Naive thymus-derived CD4-positive, alpha-beta T cell (primary cell): ENCODE measurements around the gene FEM1C. TPM values are rescaled to one million over a fixed set of nuclear protein-coding genes. Genes with fewer than 3 reads are reported as not detected.
A peak's percentile ranks its signal among the peaks of the same experiment; 100 is the strongest.

Source experiments
- ATAC-seq: fragments of 150-1000 bp; cut with Tn5 transposase; 2 replicates; pipeline ENCODE4 v1.10.0; 2021; ENCODE audit warnings: mild to moderate bottlenecking, moderate library complexity
- CTCF ChIA-PET: fragments of 350-600 bp; sonication (Branson Sonifier 250); formaldehyde crosslinking; loops from one replicate; lab custom pipeline; 2021; ENCODE audit warnings: antibody characterized with exemption; lab: Charles Lee
- POLR2A ChIA-PET: fragments of 350-600 bp; sonication (Branson Sonifier 250); formaldehyde crosslinking; loops from one replicate; lab custom pipeline; 2021; ENCODE audit warnings: antibody characterized with exemption, inconsistent platforms; lab: Charles Lee
- DNase-seq, 9 donors: peaks; one replicate each; pipeline versions ENCODE4 v3.0.0 to v3.0.0-alpha.2; 2020 to 2022; ENCODE audit warnings: mixed read lengths in 1 of 9
- H3K27ac ChIP-seq: one replicate; pipeline ENCODE4 v1.7.0; 2013; ENCODE audit warnings: mild to moderate bottlenecking, low read depth, low read length, moderate library complexity
- H3K27me3 ChIP-seq, 2 donors: one replicate each; pipeline ENCODE4 v1.7.0; 2013; ENCODE audit warnings: low read length in 2 of 2, mild to moderate bottlenecking in 2 of 2, moderate library complexity in 2 of 2; ENCODE audit not compliant: control insufficient read depth in 2 of 2, insufficient read depth in 2 of 2
- H3K36me3 ChIP-seq, 3 experiments: 1 replicate in 2 of 3; 2 replicates in 1 of 3; pipeline ENCODE4 v1.7.0; 2013; ENCODE audit warnings: low read length in 3 of 3, mild to moderate bottlenecking in 3 of 3, moderate library complexity in 1 of 3; ENCODE audit not compliant: insufficient read depth in 3 of 3, control insufficient read depth in 2 of 3
- H3K4me1 ChIP-seq, 2 donors: one replicate each; pipeline ENCODE4 v1.7.0; 2013; ENCODE audit warnings: low read length in 2 of 2, mild to moderate bottlenecking in 2 of 2, moderate library complexity in 1 of 2; ENCODE audit not compliant: control insufficient read depth in 2 of 2, insufficient read depth in 2 of 2
- H3K4me3 ChIP-seq: 2 replicates; pipeline ENCODE4 v1.7.0; 2013; ENCODE audit warnings: mild to moderate bottlenecking, low read length
- H3K9me3 ChIP-seq, 3 experiments: 1 replicate in 2 of 3; 2 replicates in 1 of 3; pipeline ENCODE4 v1.7.0; 2013; ENCODE audit warnings: low read length in 3 of 3; ENCODE audit not compliant: control insufficient read depth in 2 of 3
- H3K27ac Mint-ChIP-seq, 9 donors: one replicate each; pipeline ENCODE4 v1.8.0; 2020 to 2022; ENCODE audit warnings: mixed read lengths in 9 of 9, mild to moderate bottlenecking in 8 of 9, moderate library complexity in 5 of 9, inconsistent platforms in 2 of 9
- H3K27me3 Mint-ChIP-seq, 5 donors: one replicate each; pipeline ENCODE4 v1.8.0; 2021 to 2022; ENCODE audit warnings: mixed read lengths in 5 of 5, mild to moderate bottlenecking in 1 of 5
- H3K36me3 Mint-ChIP-seq, 5 donors: one replicate each; pipeline ENCODE4 v1.8.0; 2020 to 2022; ENCODE audit warnings: mixed read lengths in 5 of 5, mild to moderate bottlenecking in 3 of 5, inconsistent platforms in 1 of 5
- H3K4me1 Mint-ChIP-seq, 7 donors: one replicate each; pipeline ENCODE4 v1.8.0; 2020 to 2022; ENCODE audit warnings: mixed read lengths in 7 of 7, mild to moderate bottlenecking in 3 of 7, inconsistent platforms in 1 of 7
- H3K4me3 Mint-ChIP-seq, 10 donors: one replicate each; pipeline ENCODE4 v1.8.0; 2020 to 2022; ENCODE audit warnings: mild to moderate bottlenecking in 10 of 10, mixed read lengths in 10 of 10, moderate library complexity in 6 of 10, inconsistent platforms in 2 of 10
- H3K9me3 Mint-ChIP-seq, 11 donors: one replicate each; pipeline ENCODE4 v1.8.0; 2020 to 2022; ENCODE audit warnings: mixed read lengths in 11 of 11, mild to moderate bottlenecking in 4 of 11, inconsistent platforms in 1 of 11, moderate library complexity in 1 of 11
- intact Hi-C, 2 donors: fragments of 100-400 bp; cut with micrococcal nuclease; formaldehyde crosslinking; loops; one replicate each; pipeline ENCODE4 v1.15.1; 2023
- polyA plus RNA-seq, 2 donors: library from polyadenylated mRNA; unstranded; fragments of 300-500 nt; fragmentation: Illumina TruSeq; gene quantifications; one replicate each; pipeline ENCODE4 v1.2.3, GENCODE V29; 2021
- total RNA-seq, 6 experiments: library from RNA in 5 of 6; stranded (reverse) in 5 of 6; gene quantifications; 1 replicate in 5 of 6; 2 replicates in 1 of 6; pipeline ENCODE4 v1.2.3 and lab custom pipeline; 2021 to 2026

FEM1C gene
- total and polyA plus RNA-seq, 7 experiments from 2014 or later: 2.0 to 33.1 (median 15.0) TPM

- POLR2A ChIA-PET: no interaction called here
Measured at GRCh38 chr5:115555084-115555633, 10.6 kb upstream of the FEM1C start.

DNA sequence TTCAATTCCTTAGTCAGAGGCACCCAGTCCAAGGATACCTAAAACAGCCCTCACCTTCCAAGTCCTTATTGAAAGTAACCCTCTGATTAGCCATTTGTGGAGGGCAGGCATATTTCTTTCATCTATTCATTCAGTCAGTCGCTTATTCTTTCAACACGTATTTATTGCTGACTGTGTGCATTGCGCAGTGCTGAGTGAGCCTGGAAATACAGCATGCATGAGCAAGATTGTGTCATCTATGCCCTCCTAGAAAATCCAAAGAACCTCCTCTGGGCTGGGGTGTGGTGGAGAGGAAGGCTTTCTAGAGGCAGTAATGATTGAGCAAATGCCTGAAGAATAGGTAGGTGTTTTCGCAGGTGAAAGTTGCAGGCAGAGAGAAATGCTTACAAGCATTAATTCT, 8.5 kb upstream of the FEM1C start:
- Histone ChIP-seq H3K27me3 (no peaks in the 10 kb centered on the region), H3K9me3 (no peaks in the 10 kb centered on the region), H3K36me3 (no peaks in the 10 kb centered on the region), H3K4me1 (no peaks in the 10 kb centered on the region), H3K27ac (no peak overlapping the region), H3K4me3 (no peak overlapping the region)
- ATAC-seq: no peak
- Mint-ChIP-seq H3K4me1 (peaks cover 0 to 9% (median 0%) of the 10 kb centered on the region in 7 donors), H3K27ac (no peak overlapping the region), H3K9me3 (peaks cover 0 to 1% (median 0%) of the 10 kb centered on the region in 11 donors), H3K27me3 (peaks cover 0 to 15% (median 4%) of the 10 kb centered on the region in 5 donors), H3K36me3 (no peaks in the 10 kb centered on the region), H3K4me3 (no peak overlapping the region)
- no peak for DNase-seq
- ChIA-PET POLR2A (no interaction called here), CTCF (no interaction called here)
- intact Hi-C loops: no loop called here

More at GRCh38 chr5:115555084-115555633, 10.6 kb upstream of the FEM1C start:
- Mint-ChIP-seq H3K9me3 (peaks cover 0 to 1% (median 0%) of the 10 kb centered on the region in 11 donors), H3K4me1 (peaks cover 0 to 9% (median 0%) of the 10 kb centered on the region in 7 donors), H3K36me3 (no peaks in the 10 kb centered on the region), H3K27ac (peak overlapping the region in 1 of 9 donors; percentile 25), H3K27me3 (peaks cover 0 to 18% (median 5%) of the 10 kb centered on the region in 5 donors), H3K4me3 (no peak overlapping the region)
- H3K4me1 ChIP-seq: no peaks in the 10 kb centered on the region
- intact Hi-C loops: no loop called here
- CTCF ChIA-PET: no interaction called here
- H3K4me3 ChIP-seq: no peak overlapping the region
- no peak for ATAC-seq
- no peak overlapping the region for H3K27ac ChIP-seq
- H3K27me3 ChIP-seq: no peaks in the 10 kb centered on the region
- H3K9me3 ChIP-seq: no peaks in the 10 kb centered on the region
- no peak for DNase-seq
- no peaks in the 10 kb centered on the region for H3K36me3 ChIP-seq

DNA sequence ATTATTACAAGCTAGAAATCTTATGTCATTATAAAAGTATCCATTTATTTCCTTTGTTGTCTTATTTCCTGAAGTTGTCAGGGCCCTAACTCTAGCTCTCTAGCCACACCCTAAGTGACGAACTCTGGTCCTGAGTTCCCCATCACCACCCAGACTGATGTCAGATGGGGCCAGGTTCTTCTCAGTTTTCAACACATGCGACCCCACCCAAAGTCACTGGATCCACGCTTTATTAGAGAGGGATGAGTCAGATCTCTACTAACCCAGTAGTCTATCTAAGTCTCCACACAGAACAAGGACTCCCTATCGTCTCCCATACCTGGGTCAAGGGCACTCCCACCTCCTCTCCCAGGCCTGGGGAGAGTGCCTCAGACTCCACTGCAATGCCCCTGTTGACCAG, 6.8 kb upstream of the FEM1C start:
- Histone ChIP-seq H3K36me3 (no peaks in the 10 kb centered on the region), H3K27ac (no peak overlapping the region), H3K4me3 (no peak overlapping the region), H3K27me3 (no peaks in the 10 kb centered on the region), H3K9me3 (no peaks in the 10 kb centered on the region), H3K4me1 (no peaks in the 10 kb centered on the region)
- H3K27ac Mint-ChIP-seq: no peak overlapping the region
- intact Hi-C loops: no loop called here
- no peaks in the 10 kb centered on the region for H3K36me3 Mint-ChIP-seq
- peaks cover 0 to 15% (median 4%) of the 10 kb centered on the region in 5 donors for H3K27me3 Mint-ChIP-seq
- CTCF ChIA-PET: no interaction called here
- DNase-seq (no peak), ATAC-seq (peak; percentile 83)
- no peak overlapping the region for H3K4me3 Mint-ChIP-seq
- H3K4me1 Mint-ChIP-seq: peaks cover 0 to 2% (median 0%) of the 10 kb centered on the region in 7 donors
- H3K9me3 Mint-ChIP-seq: peaks cover 0 to 6% (median under 1%) of the 10 kb centered on the region in 11 donors
- POLR2A ChIA-PET: no interaction called here

DNA sequence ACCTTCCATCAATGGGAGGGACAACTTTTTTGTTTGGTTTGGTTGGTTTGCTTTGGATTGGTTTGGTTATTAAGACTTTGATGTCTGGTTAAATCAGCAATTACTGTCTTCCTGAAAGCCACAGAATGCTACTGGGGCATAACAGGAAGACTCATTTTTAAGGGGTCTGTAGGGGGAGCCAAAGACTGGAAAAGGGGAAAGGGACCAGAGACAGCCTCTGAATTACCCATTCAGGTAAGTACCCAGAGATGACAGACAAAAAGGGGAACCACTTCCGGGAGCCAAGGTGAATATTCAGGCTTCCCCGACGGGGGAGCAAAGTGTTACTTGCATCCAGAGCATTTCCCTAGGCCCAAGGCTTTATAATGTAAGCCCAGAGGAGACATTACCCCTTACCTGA, 4.6 kb upstream of the FEM1C start:
- Mint-ChIP-seq H3K27me3 (peaks cover 0 to 12% (median 0%) of the 10 kb centered on the region in 5 donors), H3K36me3 (peaks cover 0 to 10% (median 0%) of the 10 kb centered on the region in 5 donors), H3K27ac (no peak overlapping the region), H3K4me3 (no peak overlapping the region), H3K4me1 (peaks cover 5 to 7% (median 5%) of the 10 kb centered on the region in 7 donors), H3K9me3 (peaks cover 0 to 21% (median 3%) of the 10 kb centered on the region in 11 donors)
- ATAC-seq (no peak), DNase-seq (no peak)
- Histone ChIP-seq H3K27ac (no peak overlapping the region), H3K9me3 (peaks cover 0 to 5% (median 4%) of the 10 kb centered on the region in 3 experiments), H3K36me3 (peaks cover 0 to 4% (median 0%) of the 10 kb centered on the region in 3 experiments), H3K4me1 (peaks cover 0 to 6% of the 10 kb centered on the region in 2 donors), H3K27me3 (no peaks in the 10 kb centered on the region), H3K4me3 (no peak overlapping the region)
- ChIA-PET POLR2A (no interaction called here), CTCF (no interaction called here)
- intact Hi-C loops: no loop called here

DNA sequence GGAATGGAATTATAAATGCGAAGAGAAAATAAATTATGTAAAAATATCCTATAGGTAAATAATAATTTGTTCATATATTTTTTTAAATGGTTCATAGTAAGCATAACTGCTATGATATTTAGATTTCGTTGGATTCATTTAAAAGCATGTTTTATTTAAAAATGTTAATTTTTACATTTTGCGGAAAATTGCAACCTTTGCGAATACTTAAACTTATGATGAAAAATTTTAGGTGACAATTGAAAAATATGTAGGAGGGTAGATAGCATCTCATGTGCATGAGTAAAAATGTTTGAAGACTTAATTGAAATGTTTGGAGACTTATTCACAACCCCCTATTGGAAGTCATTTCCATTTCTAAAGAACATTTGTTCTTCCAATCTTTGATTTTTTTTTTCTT, 4.1 kb upstream of the FEM1C start:
- ChIA-PET POLR2A (no interaction called here), CTCF (no interaction called here)
- peaks cover 5 to 9% (median 7%) of the 10 kb centered on the region in 7 donors for H3K4me1 Mint-ChIP-seq
- no peak overlapping the region for H3K4me3 Mint-ChIP-seq
- Histone ChIP-seq H3K27ac (no peak overlapping the region), H3K36me3 (peaks cover 0 to 4% (median 0%) of the 10 kb centered on the region in 3 experiments), H3K4me3 (no peak overlapping the region), H3K9me3 (peaks cover 0 to 5% (median 4%) of the 10 kb centered on the region in 3 experiments), H3K4me1 (peaks cover under 1 to 6% of the 10 kb centered on the region in 2 donors), H3K27me3 (no peaks in the 10 kb centered on the region)
- intact Hi-C loops: no loop called here
- H3K27me3 Mint-ChIP-seq: peaks cover 0 to 12% (median 0%) of the 10 kb centered on the region in 5 donors
- ATAC-seq (no peak), DNase-seq (no peak)
- peaks cover 0 to 12% (median 0%) of the 10 kb centered on the region in 5 donors for H3K36me3 Mint-ChIP-seq
- H3K27ac Mint-ChIP-seq: no peak overlapping the region
- peaks cover 0 to 21% (median 3%) of the 10 kb centered on the region in 11 donors for H3K9me3 Mint-ChIP-seq

DNA sequence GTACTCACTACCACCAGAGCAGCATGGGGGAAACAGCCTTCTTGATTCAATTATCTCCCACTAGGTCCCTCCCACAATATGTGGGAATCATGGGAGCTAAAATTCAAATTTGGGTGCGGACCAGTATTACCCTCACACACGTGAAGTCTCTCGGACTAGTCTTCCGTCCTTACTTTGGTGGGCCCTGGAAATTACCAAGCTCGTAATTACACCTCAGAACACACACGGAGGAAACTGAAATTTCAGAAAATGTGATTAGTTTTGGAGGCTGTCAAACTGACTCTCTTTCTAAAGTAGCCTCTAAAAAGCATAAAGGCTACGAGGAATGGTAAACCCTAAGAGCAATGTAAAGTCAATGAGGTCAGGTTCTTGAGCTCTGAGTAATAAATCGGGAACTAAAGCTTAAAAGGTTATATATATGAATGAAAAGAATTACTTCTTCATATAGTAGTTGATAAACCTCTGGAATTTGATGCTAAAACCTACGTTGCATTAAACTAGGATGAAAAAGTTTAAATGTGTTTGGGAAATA, 842 bp upstream of the FEM1C start:
- Histone ChIP-seq H3K9me3 (peaks cover 0 to 5% (median 4%) of the 10 kb centered on the region in 3 experiments), H3K4me1 (peaks cover 28 to 31% of the 10 kb centered on the region in 2 donors), H3K4me3 (peak overlapping the region; percentile 62), H3K27ac (peak overlapping the region; percentile 96), H3K36me3 (peaks cover 0 to 4% (median 0%) of the 10 kb centered on the region in 3 experiments), H3K27me3 (no peaks in the 10 kb centered on the region)
- Mint-ChIP-seq H3K36me3 (peaks cover 0 to 33% (median 14%) of the 10 kb centered on the region in 5 donors), H3K9me3 (peaks cover 0 to 21% (median 3%) of the 10 kb centered on the region in 11 donors), H3K4me1 (peaks cover 29 to 42% (median 36%) of the 10 kb centered on the region in 7 donors), H3K27me3 (peaks cover 0 to under 1% (median 0%) of the 10 kb centered on the region in 5 donors), H3K27ac (peak overlapping the region; percentile 92 to 100 (median 94)), H3K4me3 (peak overlapping the region; percentile 93 to 100 (median 96))
- intact Hi-C loops: loop anchor here in 1 of 2 donors (2.0 kb wide), 1 partner anchor 375 kb away; no protein-coding TSS in a partner anchor
- ChIA-PET CTCF (interaction anchor here (0.8 to 1.0 kb wide), 2 partner anchors 21 to 236 kb away, joined by 3 to 4 read pairs; no protein-coding TSS in a partner anchor), POLR2A (interaction anchor here (0.7 to 4.1 kb wide), 9 partner anchors 31 to 297 kb away, joined by 3 to 24 read pairs (median 4); partner anchors contain the start of genes AP3S1, ATG12, CCDC112 and TICAM2)
- no peak for ATAC-seq
- DNase-seq: no peak
